GM12865 (cell line): ENCODE measurements around the gene FGF19.

ENCODE experiments used
- DNase-seq: peaks from one replicate; pipeline ENCODE4 v3.0.0; 2010; ENCODE audit warnings: low read depth
- H3K4me3 ChIP-seq: 2 replicates; pipeline ENCODE4 v1.5.1; 2011; ENCODE audit warnings: mild to moderate bottlenecking, low read depth, low read length, control low read depth
- TF ChIP-seq, protein P1 (sequence below): IDR thresholded peaks from 2 replicates; pipeline ENCODE4 v1.5.1; 2011; ENCODE audit warnings: low read length, control low read depth, low read depth, inconsistent platforms; ENCODE audit not compliant: insufficient read depth; ENCODE audit errors: missing control alignments

Gene FGF19

DNA sequence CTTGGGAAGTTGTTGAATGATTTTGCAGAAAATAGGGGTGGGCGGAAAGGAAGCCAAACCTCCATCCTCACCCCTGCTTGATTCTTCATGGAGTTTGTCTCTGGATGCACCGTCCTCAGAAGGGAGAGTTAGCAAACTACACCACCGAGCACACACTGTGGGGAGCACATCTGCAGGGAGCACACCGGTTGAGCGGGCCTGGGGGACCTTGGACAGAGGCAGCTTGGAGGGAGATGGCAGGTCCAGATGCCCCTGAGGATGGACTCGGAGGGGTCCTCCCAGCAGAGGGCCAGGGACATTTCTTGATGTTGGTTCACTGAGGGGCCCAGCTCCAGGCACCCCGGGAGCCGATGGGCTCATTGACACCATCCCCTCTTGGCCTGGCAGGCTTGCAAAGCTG, 15.1 kb upstream of the FGF19 start:
- H3K4me3 ChIP-seq = no peak overlapping the region
- DNase-seq = no peak
- TF ChIP-seq, protein P1, sequence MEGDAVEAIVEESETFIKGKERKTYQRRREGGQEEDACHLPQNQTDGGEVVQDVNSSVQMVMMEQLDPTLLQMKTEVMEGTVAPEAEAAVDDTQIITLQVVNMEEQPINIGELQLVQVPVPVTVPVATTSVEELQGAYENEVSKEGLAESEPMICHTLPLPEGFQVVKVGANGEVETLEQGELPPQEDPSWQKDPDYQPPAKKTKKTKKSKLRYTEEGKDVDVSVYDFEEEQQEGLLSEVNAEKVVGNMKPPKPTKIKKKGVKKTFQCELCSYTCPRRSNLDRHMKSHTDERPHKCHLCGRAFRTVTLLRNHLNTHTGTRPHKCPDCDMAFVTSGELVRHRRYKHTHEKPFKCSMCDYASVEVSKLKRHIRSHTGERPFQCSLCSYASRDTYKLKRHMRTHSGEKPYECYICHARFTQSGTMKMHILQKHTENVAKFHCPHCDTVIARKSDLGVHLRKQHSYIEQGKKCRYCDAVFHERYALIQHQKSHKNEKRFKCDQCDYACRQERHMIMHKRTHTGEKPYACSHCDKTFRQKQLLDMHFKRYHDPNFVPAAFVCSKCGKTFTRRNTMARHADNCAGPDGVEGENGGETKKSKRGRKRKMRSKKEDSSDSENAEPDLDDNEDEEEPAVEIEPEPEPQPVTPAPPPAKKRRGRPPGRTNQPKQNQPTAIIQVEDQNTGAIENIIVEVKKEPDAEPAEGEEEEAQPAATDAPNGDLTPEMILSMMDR = no peak

GRCh38 chr11:69718147-69718546, 14.3 kb upstream of the FGF19 start:
- peak; percentile 54 for DNase-seq
- no peak overlapping the region for H3K4me3 ChIP-seq
- TF ChIP-seq, protein P1 = peak; percentile 44

DNA sequence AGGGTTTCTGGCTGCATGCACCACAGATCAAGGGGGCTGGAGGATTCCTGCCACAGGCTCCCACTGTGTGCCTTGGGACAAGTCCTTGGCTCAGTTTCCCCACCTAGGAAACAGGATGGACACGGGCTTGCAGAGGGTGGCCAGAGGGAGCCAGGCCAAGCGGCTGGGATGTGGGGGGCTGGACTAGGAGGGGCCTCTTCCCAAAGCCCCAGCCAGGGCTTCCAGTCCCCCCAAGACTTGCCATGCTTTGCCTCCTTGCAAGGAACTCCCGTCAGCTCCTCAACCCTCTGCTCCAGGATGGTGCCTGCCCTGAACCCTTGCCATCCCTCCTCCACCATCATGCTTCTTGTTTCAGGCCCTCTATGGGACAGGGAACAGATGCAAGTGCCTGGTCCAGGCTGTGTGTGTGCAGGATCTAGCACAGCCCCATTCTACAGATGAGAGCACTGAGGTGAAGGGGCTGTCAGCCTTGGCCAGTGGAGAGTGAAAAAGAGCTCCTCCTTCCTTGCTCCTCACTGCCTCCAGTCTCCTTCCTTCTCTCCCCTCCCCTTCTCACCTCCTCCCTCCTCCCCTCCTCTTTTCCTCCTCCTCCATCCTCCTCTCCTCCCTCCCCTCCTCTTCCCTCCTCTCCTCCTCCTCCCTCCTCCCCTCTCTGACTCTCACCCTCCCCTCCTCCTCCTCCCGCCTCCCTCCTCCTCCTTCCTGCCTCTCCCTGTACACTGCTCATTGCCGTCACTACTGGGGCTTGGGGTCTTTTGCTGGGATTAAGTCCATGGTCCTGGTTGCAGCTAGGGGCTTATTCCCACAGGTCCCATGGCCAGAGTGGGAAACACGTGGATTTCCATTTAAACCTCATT, 13.3 kb upstream of the FGF19 start:
- no peak for DNase-seq
- TF ChIP-seq, protein P1 = no peak
- H3K4me3 ChIP-seq = no peak overlapping the region

DNA sequence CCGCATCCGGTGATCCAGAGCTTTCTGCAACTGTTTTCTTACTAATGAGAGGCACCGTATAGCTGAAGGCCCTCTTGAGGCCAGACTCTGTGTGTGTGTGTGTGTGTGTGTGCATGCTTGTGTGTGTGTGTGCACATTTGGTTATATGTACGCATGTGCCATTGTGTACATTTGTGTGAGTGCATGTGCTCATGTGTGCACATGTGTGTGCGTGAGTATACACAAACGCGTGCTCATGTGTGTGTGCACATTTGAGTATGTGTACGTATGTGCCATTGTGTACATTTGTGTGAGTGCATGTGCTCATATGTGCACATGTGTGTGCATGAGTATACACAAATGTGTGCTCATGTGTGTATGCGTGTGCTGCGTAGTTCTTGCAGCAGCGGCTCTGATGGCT, 12.3 kb upstream of the FGF19 start:
- no peak overlapping the region for H3K4me3 ChIP-seq
- DNase-seq = no peak
- TF ChIP-seq, protein P1 = no peak

GRCh38 chr11:69715446-69715845, 11.6 kb upstream of the FGF19 start:
- TF ChIP-seq, protein P1 = no peak
- H3K4me3 ChIP-seq = no peak overlapping the region
- no peak for DNase-seq

DNA sequence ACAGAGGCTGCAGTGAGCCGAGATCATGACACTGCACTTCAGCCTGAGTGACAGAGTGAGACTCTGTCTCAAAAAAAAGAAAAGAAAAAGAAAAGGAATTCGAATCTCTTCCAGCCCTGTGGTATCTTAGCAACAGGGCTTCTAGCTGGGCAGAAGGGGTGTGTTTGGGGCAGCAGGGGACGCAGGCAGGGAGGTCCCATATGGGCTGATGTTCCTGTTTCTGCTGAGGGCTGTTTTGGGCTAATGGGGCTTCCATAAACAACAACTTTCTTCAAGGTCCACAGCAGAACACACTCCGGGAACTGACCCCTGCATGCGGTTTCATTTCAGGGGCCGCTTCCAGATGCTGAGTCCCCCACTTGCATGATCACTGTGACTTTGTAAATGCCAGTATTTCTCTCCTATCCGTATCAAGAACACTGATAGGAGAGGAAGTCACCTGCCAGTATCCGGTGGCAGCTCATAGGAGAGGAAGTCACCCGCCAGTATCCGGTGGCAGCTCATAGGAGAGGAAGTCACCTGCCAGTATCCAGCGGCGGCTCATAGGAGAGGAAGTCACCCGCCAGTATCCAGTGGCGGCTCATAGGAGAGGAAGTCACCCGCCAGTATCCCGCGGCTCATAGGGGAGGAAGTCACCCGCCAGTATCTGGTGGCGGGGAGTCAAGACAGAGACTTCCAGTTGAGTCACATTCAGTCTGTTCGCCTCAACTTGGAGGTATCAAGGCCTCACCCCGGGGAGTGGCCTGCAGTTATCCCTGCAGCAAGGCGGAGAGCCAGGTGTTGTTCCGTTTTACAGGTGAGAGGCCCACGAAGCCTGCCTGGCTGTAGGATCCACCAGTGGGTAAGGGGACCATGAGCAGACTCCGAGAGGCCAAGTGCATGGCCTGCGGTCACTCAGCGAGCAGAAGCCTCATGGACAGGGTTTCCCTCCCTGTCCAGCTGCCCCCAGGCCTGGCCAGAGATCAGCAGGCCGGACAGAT, 8.3 kb upstream of the FGF19 start:
- peak; percentile 14 for DNase-seq
- no peak overlapping the region for H3K4me3 ChIP-seq
- TF ChIP-seq, protein P1 = no peak
